HG03139 (cell line): ENCODE results near the gene DNAJB12.
"Not testable (repeated sequence)": the region's sequence is repeated elsewhere in the genome, so short reads cannot be mapped to it uniquely, and the experiment has no call there.

Experiments
- ATAC-seq: cut with Tn5 transposase; IDR thresholded peaks from one replicate; pipeline ENCODE4 v1.9.1; 2021; ENCODE audit not compliant: unreplicated experiment

DNAJB12 gene

DNA sequence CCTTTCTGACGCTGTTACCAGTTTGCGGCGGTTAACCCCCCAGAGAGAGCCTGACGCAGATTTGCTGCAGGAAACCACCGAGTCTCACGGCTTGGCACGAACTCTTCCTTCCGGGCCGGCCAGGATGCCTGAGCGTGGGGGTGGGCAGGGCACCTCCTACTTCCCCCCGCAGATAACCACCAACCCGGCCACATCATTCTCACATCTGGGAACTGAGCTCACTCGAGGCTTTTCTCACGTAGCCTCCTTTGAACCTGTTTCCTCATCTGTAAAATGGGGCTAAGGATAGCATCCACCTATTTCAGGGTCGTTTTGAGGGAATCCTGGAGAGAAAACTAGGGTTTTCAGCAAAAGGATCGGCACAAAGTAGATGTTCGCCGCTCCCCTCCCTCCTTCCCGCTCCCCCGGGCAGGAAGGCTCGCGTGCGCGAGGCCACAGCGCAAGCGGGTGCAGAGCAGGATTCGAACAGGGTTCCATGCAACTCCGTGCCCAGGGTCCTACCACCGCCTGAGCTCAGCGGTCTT is 57.4 kb downstream of the DNAJB12 start:
- peak; percentile 46 for ATAC-seq

GRCh38 chr10:72296829-72297280 is 57.9 kb downstream of the DNAJB12 start:
- ATAC-seq = not testable (repeated sequence)

DNA sequence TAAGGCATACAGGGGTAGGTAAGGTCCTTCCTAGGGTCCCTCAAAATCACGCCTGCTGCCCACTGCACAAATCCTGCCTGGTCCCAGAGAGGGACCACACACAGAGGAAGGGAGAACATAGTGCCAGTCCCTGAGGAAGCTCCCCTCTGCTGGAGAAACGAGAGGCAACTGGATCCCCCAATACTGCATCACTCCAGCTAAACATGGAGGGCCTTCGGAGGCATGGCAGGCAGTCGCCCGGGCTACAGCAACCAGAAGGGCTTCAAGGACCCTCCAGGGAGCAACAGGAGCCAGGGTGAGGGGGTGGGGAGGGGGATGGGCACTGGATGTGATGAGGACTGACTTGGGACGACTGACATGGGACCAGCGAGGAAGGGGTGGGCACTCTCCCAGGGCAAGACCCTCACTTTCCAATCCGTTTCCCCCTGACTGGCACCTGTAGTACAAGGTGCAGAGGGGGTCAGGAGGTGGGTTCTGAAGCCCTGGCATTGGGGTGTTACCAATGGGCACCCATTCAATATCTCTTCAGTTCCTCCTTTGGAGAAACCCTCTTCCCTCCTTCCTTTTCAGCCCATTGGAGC is 59.3 kb downstream of the DNAJB12 start:
- ATAC-seq = no peak

DNA sequence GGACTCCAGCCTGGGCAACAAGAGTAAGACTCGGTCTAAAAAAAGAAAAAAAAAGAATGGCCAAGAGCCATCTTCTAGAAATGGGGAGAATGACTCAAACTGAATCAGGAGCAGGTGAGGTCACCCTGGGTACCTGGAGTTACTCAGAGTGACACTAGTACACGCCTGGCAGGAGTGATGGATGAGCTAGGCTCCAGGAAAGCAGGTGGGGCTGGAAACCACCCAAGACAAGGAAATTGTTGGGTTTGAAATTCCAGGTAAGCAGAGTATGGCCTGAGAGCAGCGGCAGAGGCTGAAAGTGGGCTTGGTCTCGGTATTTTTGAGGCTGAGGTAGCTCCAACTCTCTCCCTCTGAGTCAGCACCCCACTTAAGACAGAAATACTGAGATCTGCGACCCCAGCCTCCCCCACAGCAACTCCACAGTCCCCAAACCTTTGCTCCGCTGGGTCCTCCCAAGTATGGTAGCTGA is 62.5 kb downstream of the DNAJB12 start:
- no peak for ATAC-seq

GRCh38 chr10:72291019-72291532 is 63.6 kb downstream of the DNAJB12 start:
- no peak for ATAC-seq

DNA sequence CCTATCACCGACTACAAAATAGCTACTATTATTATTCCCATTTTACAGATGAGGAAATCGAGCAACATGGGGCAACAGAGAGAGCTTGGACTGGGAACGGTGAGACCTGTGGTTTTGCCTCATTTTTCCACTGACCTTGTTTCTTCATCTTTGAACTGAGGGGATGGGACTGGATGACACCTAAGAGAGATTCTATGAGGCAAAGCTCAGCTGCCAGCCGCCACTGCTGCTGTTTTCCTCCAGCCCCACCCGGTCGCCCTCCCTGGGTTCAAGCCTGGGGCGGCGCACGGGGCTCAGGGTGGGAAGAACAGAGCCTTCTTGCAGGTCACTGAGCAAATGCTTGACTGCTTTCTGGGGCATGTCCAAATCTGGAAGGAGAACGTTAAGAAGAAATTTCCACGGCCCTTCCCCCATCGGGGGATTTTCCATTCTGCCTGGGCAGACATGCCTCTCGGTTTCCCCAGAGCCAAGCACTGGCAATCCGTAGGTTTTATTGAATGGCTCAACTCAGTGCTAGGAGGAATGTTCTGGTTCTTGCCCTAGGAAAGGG is 68.7 kb downstream of the DNAJB12 start:
- ATAC-seq = no peak

GRCh38 chr10:72283131-72283530 is 71.6 kb downstream of the DNAJB12 start:
- no peak for ATAC-seq
